NCI-H128 (cell line): ENCODE data around the gene SSX2IP.
"Not testable (repeated sequence)": the region's sequence is repeated elsewhere in the genome, so short reads cannot be mapped to it uniquely, and the experiment has no call there.

Experiments used
- DNase-seq: peaks from one replicate; lab custom pipeline; 2025; ENCODE audit not compliant: unreplicated experiment; lab: John Stamatoyannopoulos, UW

Gene SSX2IP, protein sequence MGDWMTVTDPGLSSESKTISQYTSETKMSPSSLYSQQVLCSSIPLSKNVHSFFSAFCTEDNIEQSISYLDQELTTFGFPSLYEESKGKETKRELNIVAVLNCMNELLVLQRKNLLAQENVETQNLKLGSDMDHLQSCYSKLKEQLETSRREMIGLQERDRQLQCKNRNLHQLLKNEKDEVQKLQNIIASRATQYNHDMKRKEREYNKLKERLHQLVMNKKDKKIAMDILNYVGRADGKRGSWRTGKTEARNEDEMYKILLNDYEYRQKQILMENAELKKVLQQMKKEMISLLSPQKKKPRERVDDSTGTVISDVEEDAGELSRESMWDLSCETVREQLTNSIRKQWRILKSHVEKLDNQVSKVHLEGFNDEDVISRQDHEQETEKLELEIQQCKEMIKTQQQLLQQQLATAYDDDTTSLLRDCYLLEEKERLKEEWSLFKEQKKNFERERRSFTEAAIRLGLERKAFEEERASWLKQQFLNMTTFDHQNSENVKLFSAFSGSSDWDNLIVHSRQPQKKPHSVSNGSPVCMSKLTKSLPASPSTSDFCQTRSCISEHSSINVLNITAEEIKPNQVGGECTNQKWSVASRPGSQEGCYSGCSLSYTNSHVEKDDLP

DNA sequence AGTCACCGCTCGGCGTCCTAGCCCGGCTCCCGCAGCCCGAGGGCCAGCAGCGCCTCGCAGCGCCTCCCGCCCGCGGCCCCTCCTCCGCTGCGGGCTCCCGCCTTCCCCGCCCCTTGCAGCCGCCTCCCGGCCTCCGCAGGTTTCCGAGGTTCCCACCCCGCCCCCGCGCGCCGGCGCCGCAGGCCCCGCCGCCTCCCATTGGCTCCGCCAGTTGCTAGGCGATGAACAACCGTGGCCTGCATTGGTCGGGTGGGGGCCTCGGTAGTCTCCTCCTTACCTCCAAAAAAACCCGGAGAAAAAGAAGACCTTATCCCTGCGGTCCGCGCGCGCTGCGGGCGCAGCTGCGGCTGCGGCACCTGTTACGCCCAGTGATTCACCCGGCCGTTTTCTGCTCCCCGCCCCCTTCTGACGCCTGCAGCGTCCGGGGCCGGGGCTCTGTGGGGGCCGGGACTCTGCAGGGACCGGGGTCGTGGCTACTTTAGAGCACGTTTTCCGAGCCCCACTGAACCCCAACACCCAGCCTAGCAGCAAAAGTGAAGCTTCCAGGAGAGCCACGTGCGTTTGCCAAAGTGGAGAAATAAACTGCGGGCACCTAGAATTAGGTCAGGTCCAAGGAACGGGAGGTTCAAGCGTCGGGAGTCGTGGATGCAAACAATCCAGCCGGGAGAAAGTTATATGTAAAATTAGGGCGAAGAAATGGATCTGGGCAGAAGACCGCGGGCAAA, at the start of gene SSX2IP:
Gene SSX2IP (minus strand): TSS at position 65 of the 725 bp plus-strand sequence. CDS start 19,242 bp downstream, outside the sequence.
- peak; percentile 94 for DNase-seq

- DNase-seq = no peak
These were observed 48.0 kb upstream of the SSX2IP start for GRCh38 chr1:84738237-84738636.

- DNase-seq = no peak
These were observed 47.3 kb upstream of the SSX2IP start for GRCh38 chr1:84737590-84737989.

- DNase-seq = no peak
These were observed 46.7 kb upstream of the SSX2IP start for GRCh38 chr1:84736944-84737343.

DNA sequence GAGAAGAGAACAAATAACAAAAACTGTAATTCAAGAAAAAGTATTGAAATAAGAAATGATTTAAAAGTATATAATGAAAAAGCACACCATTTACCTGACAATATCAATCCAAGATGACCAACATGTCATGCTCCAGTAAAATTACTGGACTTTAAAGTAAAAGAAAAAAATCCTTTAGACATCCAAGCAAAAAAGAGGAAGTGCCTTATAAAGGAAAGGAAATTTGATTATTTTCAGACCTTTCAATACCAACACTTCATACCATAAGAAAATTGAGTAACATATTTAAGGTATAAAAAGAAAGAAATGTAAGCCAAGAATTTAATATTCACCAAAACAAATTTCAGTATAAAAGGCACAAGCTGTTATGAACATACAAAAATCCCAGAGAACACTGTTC, 46.2 kb upstream of the SSX2IP start:
- no peak for DNase-seq

GRCh38 chr1:84735483-84735882, 45.2 kb upstream of the SSX2IP start:
- DNase-seq = no peak

DNA sequence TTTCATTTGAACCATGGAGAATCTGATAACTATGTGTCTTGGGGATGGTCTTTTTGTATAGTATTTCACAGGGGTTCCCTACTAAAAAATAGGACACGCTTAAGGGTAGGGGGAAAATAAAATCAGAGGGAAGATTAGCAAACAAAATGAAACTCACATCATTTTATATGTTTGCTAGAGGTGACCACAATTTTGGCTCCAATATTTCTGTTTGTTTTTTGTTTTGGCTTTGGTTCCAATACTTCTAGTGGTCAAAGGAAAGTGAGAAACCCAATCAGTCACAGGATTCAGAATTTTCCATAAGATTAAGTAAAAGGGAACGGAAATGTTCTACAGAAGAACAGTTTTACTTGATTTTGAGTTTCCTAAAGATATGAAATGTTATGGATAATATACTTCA, 42.3 kb upstream of the SSX2IP start:
- no peak for DNase-seq

DNA sequence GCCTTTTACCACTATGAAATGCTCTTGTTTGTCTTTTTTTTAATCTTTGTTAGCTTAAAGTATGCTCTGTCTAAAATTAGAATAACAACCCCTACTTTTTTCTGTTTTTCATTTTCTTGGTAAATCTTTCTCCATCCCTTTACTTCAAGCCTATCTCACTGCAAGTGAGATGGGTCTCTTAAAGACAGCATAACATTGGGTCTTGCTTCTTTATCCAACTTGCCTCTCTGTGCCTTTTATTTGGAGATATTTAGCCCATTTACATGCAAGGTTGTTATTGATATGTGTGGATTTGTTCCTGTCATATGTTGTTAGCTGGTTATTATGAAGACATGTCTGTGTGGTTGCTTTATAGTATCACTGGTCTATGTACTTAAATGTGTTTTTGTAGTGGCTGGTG, 41.3 kb upstream of the SSX2IP start:
- no peak for DNase-seq

GRCh38 chr1:84727711-84728110, 37.5 kb upstream of the SSX2IP start:
- DNase-seq = not testable (repeated sequence)

- no peak for DNase-seq
These were observed 36.6 kb upstream of the SSX2IP start for GRCh38 chr1:84726593-84727499.

GRCh38 chr1:84724128-84724860, 34.0 kb upstream of the SSX2IP start:
- DNase-seq = no peak

DNA sequence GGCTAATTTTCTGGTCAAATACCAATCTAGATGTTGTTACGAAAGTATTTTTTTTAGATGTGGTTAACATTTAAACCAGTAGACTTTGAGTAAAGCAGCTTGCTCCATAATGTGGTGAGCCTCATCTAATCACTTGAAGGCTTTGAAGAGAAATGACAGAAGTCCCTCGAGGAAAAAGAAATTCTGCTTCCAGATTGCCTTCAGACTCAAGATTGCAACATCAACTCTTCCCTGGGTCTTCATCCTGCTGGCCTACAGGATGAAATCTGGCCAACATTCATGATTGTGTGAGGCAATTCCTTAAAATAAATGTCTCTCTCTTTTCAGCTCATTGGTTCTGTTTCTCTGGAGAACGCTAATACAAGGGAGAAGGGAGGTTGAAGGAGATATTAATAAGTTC, 32.5 kb upstream of the SSX2IP start:
- DNase-seq = no peak

- not testable (repeated sequence) for DNase-seq
These were observed 31.6 kb upstream of the SSX2IP start for GRCh38 chr1:84721872-84722271.

GRCh38 chr1:84721152-84721551, 30.9 kb upstream of the SSX2IP start:
- no peak for DNase-seq

DNA sequence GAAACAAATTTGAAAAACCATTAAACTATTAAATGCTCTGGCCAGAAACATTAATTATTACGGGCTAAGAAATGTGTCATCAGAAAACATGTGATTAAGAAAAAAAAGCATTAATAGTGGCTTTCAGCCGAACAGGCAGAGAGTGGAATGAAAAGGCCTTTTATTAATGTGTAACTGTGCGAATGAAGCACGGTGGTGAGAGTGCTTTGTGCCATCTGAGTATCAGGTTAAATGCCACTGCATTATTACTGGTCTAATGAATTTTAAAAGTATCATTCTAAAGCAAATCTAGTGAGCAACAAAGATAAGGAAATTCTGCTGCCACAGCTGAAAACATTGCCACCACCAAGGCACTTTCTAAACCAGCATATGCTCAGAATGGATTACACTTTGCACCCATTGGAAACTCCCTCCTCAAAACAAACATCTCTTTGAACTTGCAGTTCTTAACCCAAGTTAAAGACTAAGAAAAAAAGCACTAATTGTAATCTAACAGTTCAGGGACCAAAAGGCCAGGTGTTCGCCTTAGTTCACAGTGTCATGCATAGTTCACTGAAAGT, 30.0 kb upstream of the SSX2IP start:
- DNase-seq = no peak

GRCh38 chr1:84719543-84720217, 29.4 kb upstream of the SSX2IP start:
- no peak for DNase-seq

GRCh38 chr1:84715342-84716019, 25.2 kb upstream of the SSX2IP start:
- DNase-seq = peak; percentile 92

DNA sequence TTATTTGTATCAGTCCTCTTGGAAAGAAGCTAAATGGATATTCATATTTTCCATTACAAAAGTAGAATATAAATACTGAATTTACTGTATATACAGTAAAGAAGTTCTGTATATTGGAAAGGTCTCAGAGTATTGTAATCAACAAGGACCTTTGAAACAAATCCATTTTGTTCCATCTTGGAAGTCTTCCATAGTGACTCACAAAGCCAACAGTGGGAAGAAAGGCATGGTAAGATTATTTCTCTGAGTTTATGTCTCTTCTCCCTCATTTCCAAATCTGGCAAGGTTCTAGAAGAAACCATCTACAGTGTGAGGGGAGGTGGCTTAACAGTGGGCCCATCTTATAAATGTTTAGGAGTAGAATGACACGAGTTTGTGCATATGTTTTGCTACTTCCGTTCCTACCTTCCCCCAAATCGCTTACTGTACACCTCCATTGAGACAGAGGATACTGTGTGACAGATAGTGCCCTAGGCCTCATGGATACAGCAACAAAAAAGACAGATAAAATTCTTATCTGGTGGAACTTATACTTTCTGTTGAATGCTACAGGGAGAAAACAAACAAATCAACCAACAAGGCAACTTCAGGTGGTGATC, 22.1 kb upstream of the SSX2IP start:
- no peak for DNase-seq
